SIG-M5 treated with dmso at 0.1 percent for 504 hours (cell line): ENCODE measurements around the gene ATP6V0A1.
"Not testable (repeated sequence)": the region's sequence is repeated elsewhere in the genome, so short reads cannot be mapped to it uniquely, and the experiment has no call there.

Experiments used
- DNase-seq: peaks from one replicate; lab custom pipeline; 2025; ENCODE audit not compliant: unreplicated experiment; lab: John Stamatoyannopoulos, UW

Gene ATP6V0A1

DNA sequence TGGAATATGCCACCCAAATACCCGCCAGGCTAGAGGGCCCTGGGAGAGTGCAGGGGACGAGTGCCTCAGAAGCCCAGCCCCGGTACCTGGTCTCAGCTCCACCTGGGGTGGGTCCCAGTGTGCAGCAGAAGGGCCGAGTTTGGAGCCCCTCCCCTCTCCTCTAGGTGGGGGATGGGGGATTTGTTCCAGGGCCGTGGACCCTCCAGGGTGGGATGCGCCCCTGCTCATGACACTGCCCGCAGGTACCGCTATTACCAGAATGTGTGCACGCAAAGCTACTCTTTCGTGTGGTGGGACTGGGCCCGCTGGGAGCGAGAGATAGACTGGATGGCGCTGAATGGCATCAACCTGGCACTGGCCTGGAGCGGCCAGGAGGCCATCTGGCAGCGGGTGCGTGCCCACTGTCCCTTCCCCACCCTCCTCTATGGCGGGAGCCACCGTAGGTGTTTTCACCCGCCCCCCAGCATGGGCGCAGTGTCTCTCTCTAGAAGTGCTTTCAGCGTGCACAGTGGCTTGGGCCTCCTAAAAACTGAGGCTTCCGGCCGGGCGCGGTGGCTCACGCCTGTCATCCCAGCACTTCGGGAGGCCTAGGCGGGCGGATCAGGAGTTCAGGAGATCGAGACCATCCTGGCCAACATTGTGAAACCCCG lies 78.6 kb downstream of the ATP6V0A1 start:
- DNase-seq, result no peak

DNA sequence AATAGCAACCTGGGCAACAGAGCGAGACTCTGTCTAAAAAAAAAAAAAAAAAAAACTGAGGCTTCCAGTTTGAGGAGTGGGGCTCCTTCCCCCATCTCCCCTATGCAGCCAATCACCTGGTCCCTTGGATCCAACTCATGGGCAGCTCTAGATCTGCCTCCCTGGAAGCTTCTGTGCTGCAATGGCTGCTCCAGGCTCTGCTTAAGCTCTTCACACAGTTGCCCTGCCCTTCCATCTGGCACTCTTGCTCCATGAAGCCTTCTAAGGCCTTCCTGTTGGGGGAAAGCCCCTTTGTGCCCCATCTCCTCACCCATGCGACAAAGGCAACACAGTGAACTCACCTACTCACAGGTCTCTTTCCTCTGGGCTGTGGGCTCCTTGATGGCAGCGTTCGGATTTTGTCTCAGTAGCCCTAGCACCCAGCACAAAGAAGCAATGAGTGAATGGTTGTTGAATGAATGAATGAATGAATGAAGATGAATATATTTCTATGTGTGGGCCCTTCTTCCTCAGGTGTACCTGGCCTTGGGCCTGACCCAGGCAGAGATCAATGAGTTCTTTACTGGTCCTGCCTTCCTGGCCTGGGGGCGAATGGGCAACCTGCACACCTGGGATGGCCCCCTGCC lies 79.3 kb downstream of the ATP6V0A1 start:
- DNase-seq, result no peak

DNA sequence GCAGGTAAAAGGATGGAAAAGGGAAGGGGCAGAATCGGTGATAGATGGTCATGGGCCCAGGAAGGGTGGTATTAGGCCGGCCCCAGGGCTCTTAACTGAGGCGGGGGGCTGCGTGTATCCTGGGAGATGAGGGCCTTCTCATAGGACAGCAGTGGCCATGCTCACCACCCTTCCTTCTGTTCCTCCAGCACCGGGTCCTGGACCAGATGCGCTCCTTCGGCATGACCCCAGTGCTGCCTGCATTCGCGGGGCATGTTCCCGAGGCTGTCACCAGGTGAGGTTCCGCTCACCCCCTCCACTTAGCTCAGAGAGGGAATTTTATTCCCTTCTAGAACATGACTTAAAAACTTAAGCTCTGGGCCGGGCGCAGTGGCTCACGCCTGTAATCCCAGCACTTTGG lies 79.8 kb downstream of the ATP6V0A1 start:
- no peak for DNase-seq

DNA sequence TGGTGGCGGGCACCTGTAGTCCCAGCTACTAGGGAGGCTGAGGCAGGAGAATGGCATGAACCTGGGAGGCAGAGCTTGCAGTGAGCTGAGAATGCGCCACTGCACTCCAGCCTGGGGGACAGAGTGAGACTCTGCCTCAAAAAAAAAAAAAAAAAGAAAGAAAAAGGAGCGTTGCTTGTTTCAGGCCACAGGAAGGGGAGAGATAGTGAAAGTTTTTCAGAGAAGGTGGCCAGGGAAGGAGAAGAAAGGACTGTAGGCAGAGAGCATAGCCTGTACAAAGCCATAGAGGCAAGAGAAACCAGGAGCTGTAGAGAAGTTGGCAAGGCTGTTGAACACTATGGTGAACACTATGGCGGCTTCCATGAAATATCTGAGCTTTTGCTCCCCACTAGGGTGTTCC lies 81.9 kb downstream of the ATP6V0A1 start:
- not testable (repeated sequence) for DNase-seq

DNA sequence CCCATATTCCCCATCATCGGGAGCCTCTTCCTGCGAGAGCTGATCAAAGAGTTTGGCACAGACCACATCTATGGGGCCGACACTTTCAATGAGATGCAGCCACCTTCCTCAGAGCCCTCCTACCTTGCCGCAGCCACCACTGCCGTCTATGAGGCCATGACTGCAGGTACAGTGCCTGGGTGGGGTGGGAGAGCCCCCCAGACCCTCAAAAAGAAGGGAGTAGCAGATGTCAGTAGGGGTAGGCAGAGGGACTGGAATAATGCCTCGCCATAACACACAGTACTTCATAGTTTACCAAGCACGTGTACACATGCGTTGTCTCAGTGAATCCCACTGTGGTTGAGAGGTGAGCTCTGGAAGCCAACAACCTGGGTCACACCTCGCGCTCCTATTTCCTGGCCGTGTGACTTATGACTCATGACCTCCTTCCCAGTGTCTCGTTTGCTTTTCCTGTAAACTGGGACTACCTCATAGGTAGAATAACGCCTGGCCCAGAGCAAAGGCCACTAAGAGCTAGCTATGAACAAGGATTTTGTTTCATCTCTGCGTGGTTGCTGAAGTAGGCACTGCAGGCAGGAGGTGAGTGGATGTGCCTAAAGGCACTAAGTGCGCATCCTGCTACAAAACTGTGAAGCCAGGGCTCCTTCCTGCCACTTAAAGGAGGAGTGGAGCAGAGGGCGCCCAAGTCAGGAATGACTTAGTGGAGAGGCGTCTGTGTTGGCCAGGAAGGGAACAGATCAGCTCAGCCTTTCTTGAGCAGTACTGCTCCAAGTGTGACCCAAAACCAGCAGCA lies 82.6 kb downstream of the ATP6V0A1 start:
- no peak for DNase-seq

DNA sequence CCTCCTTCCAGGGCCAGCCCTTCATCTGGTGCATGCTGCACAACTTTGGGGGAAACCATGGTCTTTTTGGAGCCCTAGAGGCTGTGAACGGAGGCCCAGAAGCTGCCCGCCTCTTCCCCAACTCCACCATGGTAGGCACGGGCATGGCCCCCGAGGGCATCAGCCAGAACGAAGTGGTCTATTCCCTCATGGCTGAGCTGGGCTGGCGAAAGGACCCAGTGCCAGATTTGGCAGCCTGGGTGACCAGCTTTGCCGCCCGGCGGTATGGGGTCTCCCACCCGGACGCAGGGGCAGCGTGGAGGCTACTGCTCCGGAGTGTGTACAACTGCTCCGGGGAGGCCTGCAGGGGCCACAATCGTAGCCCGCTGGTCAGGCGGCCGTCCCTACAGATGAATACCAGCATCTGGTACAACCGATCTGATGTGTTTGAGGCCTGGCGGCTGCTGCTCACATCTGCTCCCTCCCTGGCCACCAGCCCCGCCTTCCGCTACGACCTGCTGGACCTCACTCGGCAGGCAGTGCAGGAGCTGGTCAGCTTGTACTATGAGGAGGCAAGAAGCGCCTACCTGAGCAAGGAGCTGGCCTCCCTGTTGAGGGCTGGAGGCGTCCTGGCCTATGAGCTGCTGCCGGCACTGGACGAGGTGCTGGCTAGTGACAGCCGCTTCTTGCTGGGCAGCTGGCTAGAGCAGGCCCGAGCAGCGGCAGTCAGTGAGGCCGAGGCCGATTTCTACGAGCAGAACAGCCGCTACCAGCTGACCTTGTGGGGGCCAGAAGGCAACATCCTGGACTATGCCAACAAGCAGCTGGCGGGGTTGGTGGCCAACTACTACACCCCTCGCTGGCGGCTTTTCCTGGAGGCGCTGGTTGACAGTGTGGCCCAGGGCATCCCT lies 84.8 kb downstream of the ATP6V0A1 start:
- DNase-seq, result no peak

DNA sequence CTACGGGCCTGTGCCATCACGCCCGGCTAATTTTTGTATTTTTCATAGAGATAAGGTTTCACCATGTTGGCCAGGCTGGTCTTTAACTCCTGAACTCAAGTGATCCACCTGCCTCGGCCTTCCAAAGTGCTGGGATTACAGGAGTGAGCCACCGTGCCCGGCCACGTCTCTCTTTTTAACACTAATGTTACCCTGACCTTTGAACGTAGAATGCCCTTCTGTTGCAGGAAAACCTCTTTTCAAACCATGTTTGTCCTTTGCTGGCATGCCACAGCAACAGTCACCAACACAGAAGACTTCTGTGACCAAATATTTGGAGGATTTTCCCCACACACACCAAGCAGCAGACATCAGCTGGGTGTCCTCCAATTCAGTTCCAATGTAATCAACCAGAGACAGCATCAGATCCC lies 86.2 kb downstream of the ATP6V0A1 start:
- no peak for DNase-seq

DNA sequence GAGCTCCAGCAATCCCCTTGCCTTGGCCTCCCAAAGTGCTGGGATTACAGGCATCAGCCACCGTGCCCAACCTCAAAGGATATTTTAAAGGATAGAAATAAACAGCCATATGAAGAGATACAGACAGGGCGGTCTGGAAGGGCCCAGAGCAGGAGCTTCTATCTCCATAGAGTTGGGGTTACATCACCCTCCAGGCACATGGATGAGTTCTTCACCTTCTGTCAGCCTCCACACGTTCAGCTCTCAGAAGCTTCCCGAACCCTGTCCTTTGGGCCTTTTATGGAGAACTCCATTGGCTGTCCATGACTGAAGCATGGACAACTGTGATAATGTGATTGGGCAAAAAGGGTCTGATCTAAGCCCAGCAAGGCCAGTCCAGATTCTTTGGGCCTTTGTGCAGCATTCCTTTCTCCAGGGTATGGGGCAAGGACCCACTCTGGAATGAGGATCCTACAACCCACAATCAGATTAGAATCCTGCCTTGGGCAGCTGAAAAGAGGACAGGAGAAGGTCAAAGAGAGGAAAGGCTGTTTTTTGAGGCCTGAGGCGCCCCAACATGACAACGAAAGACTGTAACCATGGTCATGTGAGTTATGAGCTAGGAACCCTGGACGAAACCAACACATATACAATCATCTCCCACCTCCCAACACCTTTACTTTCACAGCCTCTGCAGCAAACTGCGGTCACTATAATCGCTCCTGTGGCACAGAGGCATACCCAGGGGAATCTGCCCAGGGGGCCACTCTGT lies 87.3 kb downstream of the ATP6V0A1 start:
- not testable (repeated sequence) for DNase-seq

DNA sequence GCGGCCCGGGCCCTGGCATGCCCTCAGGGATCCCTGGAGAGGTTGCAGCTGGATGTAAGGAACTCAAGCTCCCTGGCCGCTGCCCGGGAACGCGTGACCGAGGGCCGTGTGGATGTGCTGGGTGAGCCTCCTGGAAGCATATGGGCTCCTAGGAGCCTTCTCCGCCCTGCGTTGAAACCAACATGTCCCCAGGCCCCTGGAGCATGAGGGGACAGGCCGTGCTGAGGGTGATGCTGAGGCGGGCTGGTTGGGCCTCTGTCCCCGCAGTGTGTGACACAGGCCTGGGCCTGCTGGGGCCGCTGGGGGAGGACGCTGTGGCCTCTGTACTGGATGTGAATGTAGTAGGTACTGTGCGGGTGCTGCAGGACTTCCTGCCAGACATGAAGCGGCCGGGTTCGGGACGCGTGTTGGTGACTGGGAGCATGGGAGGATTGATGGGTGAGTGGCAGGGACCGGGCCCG lies 88.4 kb downstream of the ATP6V0A1 start:
- no peak for DNase-seq

DNA sequence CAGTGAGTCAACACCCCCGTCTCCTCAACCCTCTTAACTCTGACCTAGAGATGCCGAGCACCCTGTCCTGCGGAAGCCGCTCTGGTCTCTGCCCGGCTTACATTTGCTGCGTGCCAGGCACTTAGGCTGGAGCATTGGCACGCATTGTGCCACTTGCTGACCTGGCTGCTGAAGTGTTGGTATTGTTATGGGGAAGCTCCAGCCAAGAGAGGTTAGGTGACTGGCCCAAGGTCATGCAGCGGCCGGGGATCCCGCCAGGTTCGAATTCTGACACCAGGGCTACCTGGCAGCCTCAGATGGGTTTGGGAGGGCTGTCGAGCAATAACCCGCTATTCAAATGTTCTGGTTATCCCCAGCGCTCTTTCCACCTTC lies 89.0 kb downstream of the ATP6V0A1 start:
- DNase-seq, result no peak

DNA sequence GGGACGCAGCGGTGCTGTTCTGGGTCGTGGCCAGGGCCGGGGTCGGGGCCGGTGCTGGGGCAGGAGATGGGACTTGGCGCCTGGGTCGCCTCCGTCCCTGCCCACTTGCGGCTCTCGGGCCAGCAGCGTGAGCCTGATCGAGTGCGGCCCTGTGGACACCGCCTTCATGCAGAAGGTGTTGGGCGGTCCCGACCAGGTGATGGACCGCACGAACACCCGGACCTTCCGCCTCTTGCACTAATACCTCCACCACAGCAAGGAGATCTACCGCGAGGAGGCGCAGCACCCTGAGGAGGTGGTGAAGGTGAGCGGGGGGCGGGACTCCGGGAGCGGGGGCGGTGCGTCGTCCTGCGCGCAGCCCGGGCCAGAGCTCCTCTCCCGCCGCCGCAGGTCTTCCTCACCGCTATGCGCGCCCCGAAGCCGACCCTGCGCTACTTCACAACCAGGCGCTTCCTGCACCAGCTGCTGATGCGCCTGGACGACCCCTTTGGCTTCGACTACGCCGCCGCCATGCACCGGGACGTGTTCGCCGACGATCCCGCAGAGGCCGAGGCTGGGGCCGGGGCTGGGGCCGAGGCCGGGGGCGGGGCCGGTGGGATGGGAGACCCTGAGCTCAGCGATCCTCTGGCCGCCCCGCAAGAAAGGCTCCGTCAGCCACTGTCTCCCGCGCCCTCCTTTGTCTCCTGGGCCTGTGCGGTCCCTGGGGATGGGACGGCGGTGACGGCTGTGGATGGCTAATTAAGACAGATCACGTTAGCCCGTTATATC lies 89.6 kb downstream of the ATP6V0A1 start:
- DNase-seq, result no peak

DNA sequence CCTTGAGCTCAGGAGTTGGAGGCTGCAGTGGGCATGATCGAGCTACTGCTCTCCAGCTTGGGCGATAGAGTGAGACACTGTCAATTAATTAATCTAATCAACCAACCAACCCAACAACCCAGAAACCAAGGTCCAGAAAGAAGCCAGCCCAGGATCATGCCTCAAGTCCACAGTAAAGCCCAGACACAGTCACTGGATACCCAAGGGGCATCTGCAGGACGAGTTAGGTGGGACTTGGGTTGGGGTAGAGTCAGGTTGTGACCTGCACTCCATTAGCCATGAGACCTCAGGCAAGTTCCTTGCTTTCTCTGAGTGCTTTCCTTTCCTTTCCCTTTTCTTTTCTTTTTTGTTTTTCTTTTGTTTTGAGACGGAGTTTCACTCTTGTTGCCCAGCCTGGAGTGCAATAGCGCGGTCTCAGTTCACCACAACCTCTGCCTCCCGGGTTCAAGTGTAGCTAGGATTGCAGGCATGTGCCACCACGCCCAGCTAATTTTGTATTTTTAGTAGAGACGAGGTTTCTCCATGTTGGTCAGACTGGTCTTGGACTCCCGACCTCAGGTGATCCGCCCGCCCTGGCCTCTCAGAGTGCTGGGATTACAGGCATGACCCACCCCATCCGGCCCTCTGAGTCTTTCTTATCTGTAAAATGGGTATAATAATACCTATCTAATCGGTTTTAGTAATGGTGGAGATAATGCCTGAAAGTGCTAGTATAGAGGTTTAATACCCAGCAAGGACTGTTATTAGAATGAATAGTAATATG lies 90.5 kb downstream of the ATP6V0A1 start:
- DNase-seq, result no peak

DNA sequence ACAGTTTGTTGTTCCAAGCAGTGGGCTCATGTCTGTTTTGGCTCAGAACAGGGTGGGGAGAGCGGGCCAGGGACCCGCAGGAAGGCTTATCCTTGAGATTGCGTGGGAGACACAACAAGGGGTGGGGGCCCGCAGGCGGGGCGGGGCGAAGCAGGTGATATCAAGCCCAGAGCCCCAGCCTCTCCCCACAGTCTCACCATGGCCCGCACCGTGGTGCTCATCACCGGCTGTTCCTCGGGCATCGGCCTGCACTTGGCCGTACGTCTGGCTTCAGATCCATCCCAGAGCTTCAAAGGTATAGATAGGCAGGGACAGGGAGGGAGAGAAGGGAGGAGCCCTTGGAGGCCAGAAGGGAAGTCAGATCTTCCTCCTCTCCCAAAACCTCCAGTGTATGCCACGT lies 94.1 kb downstream of the ATP6V0A1 start, which contains the start of gene HSD17B1:
TSS of gene HSD17B1 (plus strand) at position 188 of the 400 bp plus-strand sequence. CDS start at position 199, 11 bp downstream.
- DNase-seq, result not testable (repeated sequence)

DNA sequence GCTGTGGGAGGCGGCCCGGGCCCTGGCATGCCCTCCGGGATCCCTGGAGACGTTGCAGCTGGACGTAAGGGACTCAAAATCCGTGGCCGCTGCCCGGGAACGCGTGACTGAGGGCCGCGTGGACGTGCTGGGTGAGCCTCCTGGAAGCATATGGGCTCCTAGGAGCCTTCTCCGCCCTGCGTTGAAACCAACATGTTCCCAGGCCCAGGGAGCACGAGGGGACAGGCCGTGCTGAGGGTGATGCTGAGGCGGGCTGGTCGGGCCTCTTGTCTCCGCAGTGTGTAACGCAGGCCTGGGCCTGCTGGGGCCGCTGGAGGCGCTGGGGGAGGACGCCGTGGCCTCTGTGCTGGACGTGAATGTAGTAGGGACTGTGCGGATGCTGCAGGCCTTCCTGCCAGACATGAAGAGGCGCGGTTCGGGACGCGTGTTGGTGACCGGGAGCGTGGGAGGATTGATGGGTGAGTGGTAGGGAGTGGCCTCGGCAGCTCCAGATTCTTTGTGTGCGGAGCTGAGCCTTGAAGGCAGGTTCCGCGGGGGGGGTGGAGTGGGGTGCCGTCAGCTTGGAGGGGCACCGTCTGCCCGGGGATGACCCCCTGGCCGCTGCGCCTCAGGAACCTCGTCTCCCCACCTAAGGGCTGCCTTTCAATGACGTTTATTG lies 94.6 kb downstream of the ATP6V0A1 start:
- no peak for DNase-seq

DNA sequence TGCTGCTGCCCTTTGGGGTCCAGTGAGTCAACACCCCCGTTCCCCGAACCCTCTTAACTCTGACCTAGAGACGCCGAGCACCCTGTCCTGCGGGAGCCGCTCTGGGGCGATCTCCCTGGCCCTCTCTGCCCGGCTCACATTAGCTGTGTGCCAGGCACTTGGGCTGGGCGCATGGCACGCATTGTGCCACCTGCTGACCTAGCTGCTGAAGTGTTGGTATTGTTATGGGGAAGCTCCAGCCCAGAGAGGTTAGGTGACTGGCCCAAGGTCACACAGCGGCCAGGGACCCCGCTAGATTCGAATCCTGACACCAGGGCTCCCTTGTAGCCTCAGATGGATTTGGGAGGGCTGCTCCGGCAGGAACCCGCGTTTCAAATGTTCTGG lies 95.2 kb downstream of the ATP6V0A1 start:
- DNase-seq, result no peak

DNA sequence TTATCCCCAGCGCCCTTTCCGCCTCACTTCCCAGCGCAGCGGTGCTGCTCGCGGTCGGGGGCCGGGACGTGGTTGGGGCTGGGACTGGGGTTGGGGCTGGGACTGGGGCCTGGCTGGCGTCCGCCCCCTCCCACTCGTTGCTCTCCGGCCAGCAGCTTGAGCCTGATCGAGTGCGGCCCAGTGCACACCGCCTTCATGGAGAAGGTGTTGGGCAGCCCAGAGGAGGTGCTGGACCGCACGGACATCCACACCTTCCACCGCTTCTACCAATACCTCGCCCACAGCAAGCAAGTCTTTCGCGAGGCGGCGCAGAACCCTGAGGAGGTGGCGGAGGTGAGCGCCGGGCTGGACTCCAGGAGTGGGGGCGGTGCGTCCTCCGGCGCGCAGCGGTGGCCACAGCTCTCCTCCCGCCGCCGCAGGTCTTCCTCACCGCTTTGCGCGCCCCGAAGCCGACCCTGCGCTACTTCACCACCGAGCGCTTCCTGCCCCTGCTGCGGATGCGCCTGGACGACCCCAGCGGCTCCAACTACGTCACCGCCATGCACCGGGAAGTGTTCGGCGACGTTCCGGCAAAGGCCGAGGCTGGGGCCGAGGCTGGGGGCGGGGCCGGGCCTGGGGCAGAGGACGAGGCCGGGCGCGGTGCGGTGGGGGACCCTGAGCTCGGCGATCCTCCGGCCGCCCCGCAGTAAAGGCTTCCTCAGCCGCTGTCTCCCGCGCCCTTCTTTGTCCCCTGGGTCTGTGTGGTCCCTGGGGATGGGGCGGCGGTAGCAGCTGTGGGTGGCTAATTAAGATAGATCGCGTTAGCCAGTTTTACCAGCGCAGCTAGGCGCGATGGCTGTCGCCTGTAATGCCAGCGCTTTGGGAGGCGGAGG lies 95.8 kb downstream of the ATP6V0A1 start:
- DNase-seq, result peak; percentile 81

DNA sequence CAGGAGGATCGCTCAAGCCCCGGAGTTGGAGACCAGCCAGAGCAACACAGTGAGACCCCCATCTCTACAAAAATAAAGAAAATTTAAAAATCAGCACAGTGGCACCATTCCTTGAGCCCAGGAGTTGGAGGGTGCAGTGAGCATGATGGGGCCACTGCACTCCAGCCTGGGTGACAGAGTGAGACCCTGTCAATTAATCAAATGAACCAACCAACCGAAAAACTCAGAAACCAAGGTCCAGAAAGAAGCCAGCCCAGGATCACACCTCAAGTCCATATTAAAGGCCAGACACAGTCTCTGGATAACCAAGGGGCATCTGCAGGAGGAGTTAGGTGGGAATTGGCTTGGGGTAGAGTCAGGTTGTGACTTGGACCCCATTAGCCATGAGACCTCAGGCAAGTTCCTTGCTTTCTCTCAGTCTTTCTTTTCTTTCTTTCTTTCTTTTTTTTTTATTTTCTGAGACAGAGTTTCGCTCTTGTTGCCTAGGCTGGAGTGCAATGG lies 96.5 kb downstream of the ATP6V0A1 start:
- DNase-seq, result no peak
